ENCODE data around the gene RBM14.

DNA sequence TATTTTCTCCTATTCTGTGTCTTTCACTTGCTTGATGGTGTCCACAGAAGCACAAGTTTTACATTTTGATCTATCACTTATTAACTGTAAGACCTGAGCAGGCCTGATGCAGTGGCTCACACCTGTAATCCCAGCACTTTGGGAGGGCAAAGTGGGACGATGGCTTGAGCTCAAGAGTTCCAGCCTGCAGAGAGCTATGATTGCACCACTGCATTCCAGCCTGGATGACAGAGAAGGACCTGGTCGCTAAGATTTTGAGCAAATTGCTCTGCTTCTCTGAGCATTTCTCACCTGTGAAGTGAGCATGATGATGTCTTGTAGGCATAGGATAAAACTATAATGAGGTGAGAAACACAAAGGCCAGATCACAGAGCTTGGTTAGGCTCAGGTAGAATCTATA, 30.3 kb upstream of the RBM14 start:
- TF ChIP-seq, protein P1, sequence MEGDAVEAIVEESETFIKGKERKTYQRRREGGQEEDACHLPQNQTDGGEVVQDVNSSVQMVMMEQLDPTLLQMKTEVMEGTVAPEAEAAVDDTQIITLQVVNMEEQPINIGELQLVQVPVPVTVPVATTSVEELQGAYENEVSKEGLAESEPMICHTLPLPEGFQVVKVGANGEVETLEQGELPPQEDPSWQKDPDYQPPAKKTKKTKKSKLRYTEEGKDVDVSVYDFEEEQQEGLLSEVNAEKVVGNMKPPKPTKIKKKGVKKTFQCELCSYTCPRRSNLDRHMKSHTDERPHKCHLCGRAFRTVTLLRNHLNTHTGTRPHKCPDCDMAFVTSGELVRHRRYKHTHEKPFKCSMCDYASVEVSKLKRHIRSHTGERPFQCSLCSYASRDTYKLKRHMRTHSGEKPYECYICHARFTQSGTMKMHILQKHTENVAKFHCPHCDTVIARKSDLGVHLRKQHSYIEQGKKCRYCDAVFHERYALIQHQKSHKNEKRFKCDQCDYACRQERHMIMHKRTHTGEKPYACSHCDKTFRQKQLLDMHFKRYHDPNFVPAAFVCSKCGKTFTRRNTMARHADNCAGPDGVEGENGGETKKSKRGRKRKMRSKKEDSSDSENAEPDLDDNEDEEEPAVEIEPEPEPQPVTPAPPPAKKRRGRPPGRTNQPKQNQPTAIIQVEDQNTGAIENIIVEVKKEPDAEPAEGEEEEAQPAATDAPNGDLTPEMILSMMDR (IDR thresholded peaks at IDR 0.05), result no peak
- TF ChIP-seq POLR2AphosphoS5 (IDR thresholded peaks at IDR 0.05) (no peak), POLR2A (IDR thresholded peaks at IDR 0.05) (no peak)

Measured in breast epithelium (tissue), 3 donors.